ENCODE results near the gene STARD10. TPM values are rescaled to one million over a fixed set of nuclear protein-coding genes. Genes with fewer than 3 reads are reported as not detected.

STARD10 gene
- total RNA-seq, 1 donor from 2014 or later: 114 TPM

DNA sequence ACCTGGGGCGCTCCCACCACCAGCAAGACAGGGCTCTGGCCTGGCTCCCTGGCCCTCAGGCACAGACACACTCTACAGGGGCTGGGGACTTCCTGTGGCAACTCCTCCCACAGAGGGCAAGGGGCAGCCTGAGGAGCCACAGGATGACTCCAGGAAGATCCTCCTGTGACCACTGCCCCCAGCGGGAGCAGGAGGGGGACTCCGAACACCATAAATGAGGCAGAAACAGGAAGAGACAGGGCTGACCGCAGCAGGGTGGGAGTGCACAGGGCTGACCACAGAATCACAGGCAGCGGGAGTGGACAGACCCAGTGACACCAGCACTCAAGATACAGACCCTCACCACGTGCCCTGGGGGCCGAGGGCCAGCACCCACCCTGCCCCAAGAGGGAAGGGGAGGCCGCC, 52.4 kb downstream of the STARD10 start:
- ATAC-seq (peak; percentile 11), DNase-seq (ENCODE audit: missing footprints) (peak; percentile 70)
- intact Hi-C loops (cut with DNase I): no loop called here

DNA sequence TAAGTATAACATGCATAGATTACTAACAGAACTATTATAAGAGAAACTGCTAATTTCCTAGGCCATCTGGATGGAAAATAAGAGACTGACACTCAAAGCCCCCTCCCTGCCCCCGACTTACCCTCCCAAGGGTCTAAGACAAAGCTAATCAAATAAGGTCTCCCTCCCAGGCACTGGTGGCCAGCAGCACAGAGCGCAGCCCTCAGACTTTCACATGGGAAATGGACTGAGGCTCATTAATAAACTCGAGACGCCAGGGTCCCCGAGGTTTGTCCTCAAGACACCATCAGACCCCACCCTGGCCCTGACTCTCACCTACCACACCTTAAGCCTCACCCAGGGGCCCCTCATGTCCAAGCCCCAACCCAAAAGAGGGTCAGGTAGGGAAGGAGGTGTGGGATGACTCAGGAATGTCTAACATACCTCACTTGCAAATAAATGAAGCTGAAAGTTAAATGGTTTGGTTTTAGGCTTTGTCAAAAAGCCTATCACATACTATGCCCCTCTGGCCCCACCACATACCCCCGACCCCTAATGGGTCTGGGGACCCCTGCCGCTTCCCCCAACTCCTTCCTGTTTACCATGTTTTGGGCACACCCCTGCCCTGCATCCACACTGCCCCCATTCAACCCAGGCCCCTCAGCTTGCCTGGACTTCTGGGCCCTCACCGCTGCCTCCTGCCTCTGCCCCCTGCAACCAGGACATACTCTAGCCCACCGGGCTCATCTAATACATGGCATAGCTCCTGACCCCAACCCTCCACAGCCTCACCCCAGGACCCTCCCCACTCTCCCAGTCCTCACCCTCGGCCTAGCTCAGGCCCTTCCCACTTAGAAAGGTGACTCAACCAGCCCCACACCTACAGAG, 53.1 kb downstream of the STARD10 start:
- intact Hi-C loops (cut with DNase I): no loop called here
- ATAC-seq (no peak), DNase-seq (ENCODE audit: missing footprints) (no peak)

DNA sequence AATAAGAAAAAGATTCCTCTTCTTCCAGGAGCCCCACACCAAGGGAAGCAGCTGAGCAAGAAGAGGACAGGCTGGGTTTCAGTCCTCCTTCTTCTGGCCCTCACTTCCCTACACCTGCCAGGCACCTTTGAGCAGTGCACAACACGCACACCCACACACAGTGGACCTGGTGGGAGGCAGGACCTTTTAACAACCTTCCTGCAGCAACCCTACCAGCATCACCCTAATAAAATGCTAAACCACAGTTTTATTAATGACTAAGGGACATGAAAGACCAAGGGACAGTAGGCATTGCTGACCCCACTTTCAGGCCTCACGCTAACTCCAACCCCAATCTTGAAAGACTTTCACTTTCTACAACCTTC, 53.8 kb downstream of the STARD10 start:
- no peak for ATAC-seq
- intact Hi-C loops (cut with DNase I): no loop called here

DNA sequence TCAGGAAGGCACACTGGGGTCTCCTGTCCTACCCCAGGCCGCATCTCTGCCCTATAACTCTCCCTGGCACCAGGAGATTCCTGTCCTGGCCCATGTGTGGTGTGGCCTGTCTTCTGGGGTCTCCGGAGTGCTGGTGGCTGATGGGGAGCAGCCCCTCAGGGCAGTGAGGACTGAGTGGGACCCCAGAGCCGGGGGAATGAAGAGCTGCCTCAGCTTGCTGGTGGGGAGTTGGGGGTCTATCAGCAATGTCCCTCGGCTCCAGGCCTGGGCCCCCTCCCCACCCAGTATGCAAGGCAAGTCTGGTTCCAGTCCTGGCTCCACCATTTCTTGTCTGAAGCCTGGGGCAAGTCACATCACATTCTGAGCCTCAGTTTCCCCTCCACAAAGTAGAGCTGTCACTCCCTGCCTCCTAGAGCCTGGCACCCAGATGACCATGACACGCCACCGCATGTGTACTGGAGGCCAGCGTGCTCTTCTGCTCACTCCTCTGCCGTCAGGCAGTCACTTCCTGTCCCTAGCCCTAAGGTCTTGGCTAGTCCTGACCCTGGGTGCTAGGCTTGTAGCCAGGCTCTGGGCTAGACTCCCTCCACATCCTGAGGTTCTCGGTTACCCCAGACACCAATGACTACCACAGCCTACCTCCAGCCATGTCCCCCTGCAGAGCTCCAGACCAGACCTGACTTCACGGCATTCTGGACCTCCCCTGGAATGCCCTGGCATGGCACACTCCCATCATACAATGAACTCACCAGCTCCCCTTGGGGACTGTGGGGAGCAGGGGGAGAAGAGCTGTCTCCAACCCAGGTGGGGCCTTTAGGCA, 54.4 kb downstream of the STARD10 start:
- DNase-seq (ENCODE audit: missing footprints) (no peak), ATAC-seq (no peak)
- intact Hi-C loops (cut with DNase I): loop anchor here (5.0 kb wide), 1 partner anchor 38 kb away; no protein-coding TSS in a partner anchor

More for the DNA sequence above, 53.8 kb downstream of the STARD10 start:
- no peak for DNase-seq (ENCODE audit: missing footprints)

DNA sequence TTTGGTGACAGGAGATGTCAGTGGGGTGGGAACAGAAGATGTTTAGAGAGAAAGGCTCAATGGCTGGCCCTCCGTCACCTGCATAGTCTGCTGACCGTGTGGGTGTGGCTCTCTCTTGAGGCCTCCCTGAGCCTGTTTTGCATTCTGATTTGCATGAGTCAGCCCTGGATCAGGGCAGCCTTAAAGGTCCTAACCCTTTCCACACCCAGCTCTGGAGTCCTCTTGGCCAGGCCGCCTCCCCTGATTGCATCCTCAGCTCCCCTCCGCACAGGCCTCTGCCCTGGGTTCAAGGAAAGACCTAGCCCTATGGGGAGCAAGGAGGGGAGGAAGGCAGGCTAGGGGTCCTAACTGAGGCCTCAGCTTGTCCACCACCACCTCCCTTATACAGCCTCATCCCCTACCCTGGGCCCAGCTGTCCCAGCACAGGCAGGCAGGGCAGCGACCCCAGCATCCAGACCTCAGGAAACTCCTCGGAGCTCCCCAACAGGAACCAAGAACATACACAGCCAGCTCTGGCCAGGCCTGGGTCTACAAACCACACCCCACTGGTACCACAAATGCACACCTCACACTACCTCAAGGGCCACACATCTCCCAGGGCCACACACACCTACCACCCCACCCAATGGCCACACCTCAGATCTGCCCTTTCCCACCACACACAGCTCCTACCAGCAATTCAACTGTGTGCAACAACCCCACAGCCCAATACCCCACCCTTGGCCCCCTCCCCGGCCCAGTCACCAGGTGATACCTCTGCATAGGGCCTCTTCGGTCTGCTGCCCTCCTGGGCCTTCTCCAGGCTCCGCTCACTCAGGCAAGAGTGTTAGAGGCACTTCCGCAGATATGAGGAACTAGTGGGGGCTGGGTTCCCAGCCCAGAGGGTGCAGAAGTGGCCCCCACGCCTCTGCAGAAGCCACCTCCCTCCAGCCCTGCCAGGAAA, 55.4 kb downstream of the STARD10 start:
- ATAC-seq (peak; percentile 37), DNase-seq (ENCODE audit: missing footprints) (peak; percentile 85)
- intact Hi-C loops (cut with DNase I): loop anchor here (5.0 kb wide), 1 partner anchor 39 kb away; no protein-coding TSS in a partner anchor

DNA sequence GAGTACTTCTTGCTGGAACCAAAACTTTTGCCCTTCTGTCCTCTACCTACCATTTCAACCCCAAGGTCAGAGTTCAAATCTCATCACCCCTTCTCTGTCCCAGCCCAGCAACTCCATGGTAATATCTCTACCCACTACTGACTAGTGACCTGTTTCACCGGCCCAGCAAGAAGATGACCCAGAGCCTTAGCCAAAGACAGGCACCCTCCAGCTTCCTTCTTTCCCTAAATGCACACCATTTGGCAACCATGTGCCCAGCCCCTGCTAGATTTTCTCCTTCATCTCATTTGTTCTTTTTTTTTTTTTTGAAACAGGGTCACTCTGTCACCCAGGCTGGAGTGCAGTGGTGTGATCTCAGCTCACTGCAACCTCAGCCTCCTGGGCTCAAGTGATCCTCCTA, 56.5 kb downstream of the STARD10 start:
- no peak for DNase-seq (ENCODE audit: missing footprints)

DNA sequence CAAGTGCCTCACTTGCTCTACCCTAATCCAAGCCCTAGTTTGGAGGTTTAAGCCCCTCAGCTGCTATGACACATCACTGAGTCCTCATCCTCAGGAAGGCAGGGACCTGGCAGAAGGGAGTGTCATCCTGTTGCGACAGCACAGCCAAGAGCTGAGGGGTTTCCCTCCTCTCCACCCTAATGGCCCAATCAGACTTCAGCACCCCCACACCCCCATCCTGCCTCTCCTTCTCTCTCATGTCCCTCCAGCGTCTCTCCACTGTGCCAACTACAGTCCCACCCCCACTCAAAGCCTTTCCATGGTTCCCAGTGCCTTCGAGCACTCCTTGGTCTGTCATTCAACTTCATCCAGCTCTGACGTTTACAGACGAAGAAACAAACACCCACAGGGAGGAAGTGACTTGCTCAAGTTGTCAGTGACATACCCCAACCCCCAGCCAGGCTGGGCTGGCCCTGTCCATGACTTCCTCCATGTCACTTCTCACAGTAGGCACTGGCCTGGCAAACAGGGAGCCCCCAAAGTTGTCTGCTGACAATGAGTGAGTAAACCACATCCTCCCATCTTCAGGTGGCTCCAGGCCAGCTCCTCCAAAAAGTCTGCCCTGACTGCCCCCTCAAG, 57.3 kb downstream of the STARD10 start:
- DNase-seq (ENCODE audit: missing footprints) (peak; percentile 89), ATAC-seq (peak; percentile 47)
- intact Hi-C loops (cut with DNase I): loop anchor here (5.0 kb wide), 1 partner anchor 41 kb away; no protein-coding TSS in a partner anchor

More for the DNA sequence above, 56.5 kb downstream of the STARD10 start:
- intact Hi-C loops (cut with DNase I): loop anchor here (5.0 kb wide), 1 partner anchor 40 kb away; no protein-coding TSS in a partner anchor
- ATAC-seq: no peak

DNA sequence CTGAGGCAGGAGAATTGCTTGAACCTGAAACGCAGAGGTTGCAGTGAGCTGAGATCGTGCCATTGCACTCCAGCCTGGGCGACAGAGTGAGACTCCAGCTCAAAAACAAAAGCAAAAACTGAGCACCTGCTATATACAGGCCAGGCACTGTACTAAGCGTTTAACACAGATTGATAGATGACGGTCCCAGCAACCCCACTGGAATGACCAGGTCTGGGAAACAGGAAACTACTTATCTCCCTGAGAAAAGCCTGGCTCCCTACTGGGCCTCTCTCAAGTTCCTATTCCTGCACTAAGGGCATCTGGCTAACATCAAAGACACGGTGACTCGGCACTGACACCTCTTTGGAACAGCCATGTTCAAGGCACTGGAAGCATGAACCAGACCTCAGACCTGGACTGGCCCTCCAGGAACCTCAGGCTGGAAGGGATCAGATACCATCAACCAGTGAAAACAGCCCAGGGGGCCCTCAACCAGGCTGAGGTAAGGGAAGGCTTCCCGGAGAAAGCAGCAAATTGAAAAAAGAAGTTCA, 58.3 kb downstream of the STARD10 start:
- intact Hi-C loops (cut with DNase I): loop anchor here (5.0 kb wide), 1 partner anchor 42 kb away; no protein-coding TSS in a partner anchor
- ATAC-seq: peak; percentile 77
- no peak for DNase-seq (ENCODE audit: missing footprints)

DNA sequence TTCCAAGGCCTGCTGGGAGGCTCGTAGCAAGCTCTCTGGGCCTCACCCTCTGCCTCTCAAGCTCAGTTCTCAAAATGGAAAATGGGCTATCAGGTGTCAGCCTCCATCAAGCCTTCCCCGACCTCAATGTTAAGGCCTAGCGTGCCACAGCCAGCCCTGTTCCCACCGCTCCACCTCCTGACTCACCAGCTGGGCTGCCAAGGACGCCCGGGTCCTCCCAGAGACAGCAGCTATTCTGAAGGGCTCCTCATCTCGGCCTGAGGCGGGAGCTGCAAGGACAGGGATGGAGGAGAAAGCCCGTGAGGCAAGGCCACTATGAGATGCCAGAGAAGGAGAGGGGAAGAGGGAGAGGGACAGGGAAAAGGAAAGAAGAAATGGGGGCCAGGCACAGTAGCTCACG, 61.5 kb downstream of the STARD10 start:
- ATAC-seq (no peak), DNase-seq (ENCODE audit: missing footprints) (no peak)
- intact Hi-C loops (cut with DNase I): no loop called here

DNA sequence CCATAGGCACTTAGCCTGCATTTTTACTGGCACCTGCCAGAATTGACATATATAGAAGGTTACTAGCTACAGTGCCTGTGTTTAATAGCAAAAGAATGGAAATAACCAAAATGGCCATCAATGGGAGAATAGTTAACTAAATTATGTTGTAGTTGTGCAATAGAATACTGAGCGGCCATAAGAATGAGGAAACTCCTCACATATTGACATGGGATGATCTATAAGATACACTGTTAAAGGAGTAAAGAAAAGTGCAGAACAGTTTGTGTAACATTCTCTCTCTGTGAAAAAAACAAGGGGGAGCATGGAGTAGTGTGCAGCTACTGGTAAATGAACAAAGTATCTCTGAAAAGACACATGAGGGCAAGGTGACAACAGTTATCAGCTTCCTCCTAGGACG, 63.1 kb downstream of the STARD10 start:
- intact Hi-C loops (cut with DNase I): no loop called here
- no peak for DNase-seq (ENCODE audit: missing footprints)
- ATAC-seq: no peak

DNA sequence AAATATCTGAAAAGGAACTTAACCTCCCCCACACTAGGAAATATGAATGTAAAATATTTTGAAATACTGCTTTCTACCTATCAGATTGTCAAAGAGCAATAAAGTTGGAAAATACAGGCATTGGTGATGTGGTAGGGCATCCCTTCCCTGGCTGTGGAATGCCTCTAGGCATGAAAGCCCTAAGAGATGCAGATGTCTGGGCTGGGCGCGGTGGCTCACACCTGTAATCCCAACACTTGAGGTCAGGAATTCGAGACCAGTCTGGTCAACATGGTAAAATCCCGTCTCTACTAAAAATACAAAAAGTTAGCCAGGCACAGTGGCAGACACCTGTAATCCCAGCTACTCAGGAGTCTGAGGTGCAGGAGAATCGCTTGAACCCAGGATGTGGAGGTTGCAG, 63.6 kb downstream of the STARD10 start:
- intact Hi-C loops (cut with DNase I): no loop called here
- DNase-seq (ENCODE audit: missing footprints): no peak
- ATAC-seq: no peak

DNA sequence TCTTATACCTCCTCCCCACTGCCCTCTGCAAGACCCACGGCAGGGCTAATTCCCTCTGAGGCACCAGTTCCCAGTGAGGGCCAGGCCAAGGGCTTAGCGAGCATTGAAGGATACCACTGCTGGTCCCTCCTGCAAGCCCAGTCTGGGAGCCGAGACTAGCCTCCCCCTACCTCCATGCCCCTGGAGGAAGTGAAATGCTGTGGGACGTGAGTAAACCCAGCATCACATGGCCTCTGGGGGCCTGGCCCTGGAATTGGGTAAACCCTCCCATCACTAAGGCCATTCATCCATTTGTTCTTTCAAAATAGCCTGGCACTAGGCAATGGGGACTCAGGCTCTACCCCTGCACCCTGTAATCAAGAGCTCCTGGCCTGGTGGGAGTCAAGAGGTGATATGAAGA, 66.3 kb downstream of the STARD10 start:
- intact Hi-C loops (cut with DNase I): loop anchor here (10.0 kb wide), 1 partner anchor 517 kb away; no protein-coding TSS in a partner anchor
- DNase-seq (ENCODE audit: missing footprints) (no peak), ATAC-seq (no peak)

DNA sequence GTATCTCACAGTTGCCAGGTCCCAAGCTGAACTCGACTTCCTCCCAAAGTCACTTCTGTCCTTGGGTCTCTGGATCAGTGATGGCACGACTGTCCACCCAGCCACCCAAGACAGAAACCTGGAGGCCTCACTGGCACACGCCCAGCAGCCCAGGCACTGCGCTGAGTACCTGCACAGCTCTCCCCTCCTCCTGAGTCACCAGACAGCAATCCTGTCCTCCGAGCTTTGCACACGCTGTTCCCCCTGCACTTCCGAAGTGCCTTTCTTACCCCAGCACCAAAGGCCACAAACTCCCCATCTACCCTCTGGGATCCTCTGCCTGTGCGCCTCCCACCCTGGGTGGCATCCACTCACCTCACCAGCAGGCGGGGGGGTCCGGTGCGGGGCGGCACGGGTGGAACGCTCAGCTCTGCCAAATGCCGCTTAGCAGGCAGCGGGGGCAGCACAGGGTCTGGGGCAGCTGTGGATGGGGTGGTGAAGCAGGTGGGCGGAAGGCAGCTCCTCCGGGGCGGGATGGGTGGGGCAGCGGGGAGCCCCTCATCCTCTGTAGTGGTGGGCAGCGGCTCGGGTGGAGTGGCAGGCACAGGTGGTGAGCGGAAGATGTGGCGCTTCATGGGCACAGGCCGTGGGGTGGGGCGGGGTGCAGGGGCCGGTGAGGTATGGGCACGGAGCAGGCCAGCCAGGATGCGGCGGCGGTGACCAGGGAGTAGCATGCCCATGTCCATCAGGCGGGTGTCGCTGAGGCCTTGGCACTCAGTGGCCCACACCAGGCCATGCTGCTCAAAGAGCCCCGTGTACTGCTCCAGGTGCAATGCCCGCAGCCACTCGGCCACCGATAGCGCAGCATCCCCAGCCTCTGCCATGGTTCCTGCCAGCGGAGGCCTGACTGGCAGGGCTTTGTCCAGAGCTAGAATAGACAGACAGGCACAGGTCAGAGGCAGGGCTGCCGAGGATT, 67.3 kb downstream of the STARD10 start:
- ATAC-seq (no peak), DNase-seq (ENCODE audit: missing footprints) (no peak)
- intact Hi-C loops (cut with DNase I): loop anchor here (10.0 kb wide), 1 partner anchor 518 kb away; no protein-coding TSS in a partner anchor

DNA sequence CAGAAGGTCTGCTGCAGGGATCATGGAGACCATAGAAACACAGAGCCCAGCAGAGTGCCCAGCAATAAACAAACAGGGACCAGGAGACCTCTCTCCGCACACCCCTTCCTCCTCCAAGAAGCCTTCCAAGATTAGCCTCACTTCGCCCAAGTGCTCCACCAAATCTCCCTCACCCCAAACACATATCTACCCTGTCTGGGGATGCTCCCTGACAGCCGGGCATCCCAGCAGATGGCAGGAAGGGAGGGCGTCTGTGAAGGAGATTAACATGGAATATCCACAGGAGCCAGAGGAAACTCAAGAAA, 68.2 kb downstream of the STARD10 start:
- ATAC-seq (no peak), DNase-seq (ENCODE audit: missing footprints) (no peak)
- intact Hi-C loops (cut with DNase I): loop anchor here (1.0 to 10.0 kb wide), 2 partner anchors 68 to 519 kb away; no protein-coding TSS in a partner anchor

DNA sequence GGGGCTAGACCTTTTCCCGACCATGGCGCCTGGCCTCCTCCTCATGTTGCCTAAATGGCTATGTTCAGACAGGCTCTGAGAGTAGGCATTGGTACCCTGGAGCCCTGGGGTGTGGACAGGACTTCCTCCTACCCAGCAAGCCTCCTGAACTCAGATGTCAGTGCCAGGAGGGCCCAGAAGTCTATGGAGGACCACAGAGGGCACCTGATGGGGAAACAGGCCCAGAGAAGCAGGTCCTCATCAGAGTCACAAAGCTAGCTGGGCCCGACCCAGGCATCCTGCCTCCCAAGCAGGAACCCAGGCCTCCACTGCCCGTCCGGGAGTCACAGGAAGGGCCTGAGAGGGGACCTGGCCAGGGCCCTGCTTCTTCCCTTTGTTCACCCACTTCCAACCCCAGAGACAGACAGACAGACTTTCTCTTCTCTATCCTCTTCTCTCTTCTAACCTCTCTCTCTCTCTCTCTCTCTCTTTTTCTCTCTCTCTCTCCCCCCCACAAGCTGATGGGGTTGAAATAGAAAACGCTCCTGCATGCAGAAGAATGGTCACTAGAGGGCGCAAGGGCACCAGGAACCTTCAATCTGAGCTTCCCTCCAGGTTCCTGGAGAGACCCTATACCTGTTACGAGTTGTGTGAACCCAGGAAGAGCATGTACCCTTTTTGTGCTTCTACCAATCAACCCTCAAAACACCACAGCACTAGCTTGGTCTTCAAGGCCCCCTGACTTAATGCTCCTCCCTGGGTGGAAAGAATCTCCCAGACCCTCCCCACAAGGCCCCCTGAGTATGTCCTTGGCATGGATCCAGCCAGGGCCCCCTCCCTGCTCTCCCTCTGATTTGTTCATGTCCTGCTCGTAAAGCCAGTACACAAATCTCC, 68.8 kb downstream of the STARD10 start:
- DNase-seq (ENCODE audit: missing footprints) (no peak), ATAC-seq (no peak)
- intact Hi-C loops (cut with DNase I): loop anchor here (1.0 to 10.0 kb wide), 3 partner anchors 68 to 520 kb away; no protein-coding TSS in a partner anchor
